Stomach (tissue), 9 donors: ENCODE data around the gene PRR33. TPM values are rescaled to one million over a fixed set of nuclear protein-coding genes. Genes with fewer than 3 reads are reported as not detected.
A peak's percentile ranks its signal among the peaks of the same experiment; 100 is the strongest.

Source experiments
- DNase-seq, 2 donors: peaks; one replicate each; pipeline versions ENCODE4 v3.0.0 to v3.0.0-alpha.2; 2013 to 2019
- H3K27ac ChIP-seq, 5 donors: fragments of 200-600 bp in 4 of 5; sonication (generic) in 4 of 5; one replicate each; pipeline ENCODE4 v1.5.1; 2013 to 2019; ENCODE audit warnings: mild to moderate bottlenecking in 1 of 5, moderate library complexity in 1 of 5
- H3K27me3 ChIP-seq, 3 donors: fragments of 200-600 bp; sonication (generic); one replicate each; pipeline ENCODE4 v1.5.1; 2017 to 2019; ENCODE audit warnings: mixed run types in 1 of 3
- H3K36me3 ChIP-seq, 4 donors: fragments of 200-600 bp; sonication (generic); 1 replicate in 3 of 4; 2 replicates in 1 of 4; pipeline ENCODE4 v1.5.1; 2016 to 2019
- H3K4me1 ChIP-seq, 4 donors: fragments of 200-600 bp; sonication (generic); one replicate each; pipeline ENCODE4 v1.5.1; 2016 to 2019
- H3K4me3 ChIP-seq, 4 donors: fragments of 200-600 bp; sonication (generic) in 3 of 4; one replicate each; pipeline ENCODE4 v1.5.1; 2016 to 2019; ENCODE audit warnings: mild to moderate bottlenecking in 1 of 4
- H3K9me3 ChIP-seq, 4 donors: fragments of 200-600 bp; sonication (generic); one replicate each; pipeline ENCODE4 v1.5.1; 2016 to 2019
- EP300 ChIP-seq: sonication (generic); formaldehyde crosslinking; IDR thresholded peaks from one replicate; pipeline ENCODE4 v1.6.1; 2017; ENCODE audit warnings: antibody characterized with exemption
- POLR2A ChIP-seq, 4 donors: fragments of 450-650 bp; IDR thresholded peaks; one replicate each; pipeline ENCODE4 v1.6.1; 2016; ENCODE audit warnings: antibody characterized with exemption in 4 of 4, control low read depth in 2 of 4, mild to moderate bottlenecking in 1 of 4, moderate library complexity in 1 of 4
- POLR2AphosphoS5 ChIP-seq, 3 donors: sonication (generic); formaldehyde crosslinking; IDR thresholded peaks; one replicate each; pipeline ENCODE4 v1.6.1; 2016; ENCODE audit warnings: antibody characterized with exemption in 3 of 3
- whole genome bisulfite sequencing, 5 donors: extraction: QIAGEN DNeasy Blood & Tissue Kit in 3 of 5; methylation state at CpG; one replicate each; pipeline versions ENCODE4 v1.1.5 to v1.1.7; 2013 to 2018; 5-methylcytosine and 5-hydroxymethylcytosine counted together
- intact Hi-C: fragments of 100-400 bp; cut with DNase I; formaldehyde crosslinking; loops from one replicate; pipeline ENCODE4 v1.15.1; 2023; ENCODE audit warnings: low total_unique reads
- polyA plus RNA-seq, 3 donors: library from polyadenylated mRNA; stranded (reverse); fragments of 200-250 nt; gene quantifications; one replicate each; pipeline ENCODE4 v1.2.3, GENCODE V29; 2013
- total RNA-seq, 5 donors: library from RNA; depleted of rRNA; stranded (reverse); fragments of >200 nt; gene quantifications; one replicate each; pipeline versions ENCODE4 v1.1.0 to v1.2.3, GENCODE V29; 2014 to 2016
- TF ChIP-seq, protein P1 (sequence below), 7 experiments: fragments of 450-650 bp in 4 of 7; fragments of 200-600 bp in 3 of 7; sonication (generic) in 3 of 7; IDR thresholded peaks; one replicate each; pipeline ENCODE4 v1.5.1; 2016 to 2019; ENCODE audit warnings: antibody characterized with exemption in 7 of 7, control low read depth in 2 of 7, mild to moderate bottlenecking in 1 of 7
- donor health status: healthy with polysubstance abuse.
- donor health status: Bipolar disorder and iron deficiency.
- donor health status: healthy.

The PRR33 gene
- total and polyA plus RNA-seq, 8 donors: 0.03 TPM; not detected in 7

DNA sequence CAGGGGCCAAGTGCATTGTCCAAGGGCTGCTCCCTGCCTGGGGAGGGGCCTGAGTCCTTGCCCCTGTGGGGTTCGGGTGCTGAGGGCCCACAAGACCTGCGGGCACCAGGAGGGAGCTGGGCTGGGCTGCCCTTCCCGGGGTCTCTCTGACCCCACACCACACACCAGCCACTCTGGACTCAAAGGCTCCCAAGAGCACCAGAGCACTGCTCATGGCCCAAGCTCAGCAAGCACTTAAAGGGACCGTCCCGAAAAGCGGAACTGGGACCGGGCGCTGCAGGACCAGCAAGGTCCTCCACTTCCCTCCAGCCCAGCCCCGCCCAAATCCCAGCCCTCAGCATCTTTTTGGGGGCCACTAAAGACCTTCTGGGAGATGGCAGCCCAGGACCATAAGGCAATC is 33.5 kb downstream of the PRR33 start:
- 84 to 91% (median 90%) methylated on average over 6 to 9 of the region's 9 CpGs for WGBS, 5 donors
- no peak overlapping the region for H3K4me3 ChIP-seq
- no peak overlapping the region for H3K27ac ChIP-seq
- TF ChIP-seq POLR2A (IDR thresholded peaks at IDR 0.05): no peak
- TF ChIP-seq EP300: no peak
- no peak for TF ChIP-seq POLR2AphosphoS5 (IDR thresholded peaks at IDR 0.05)
- TF ChIP-seq, protein P1, sequence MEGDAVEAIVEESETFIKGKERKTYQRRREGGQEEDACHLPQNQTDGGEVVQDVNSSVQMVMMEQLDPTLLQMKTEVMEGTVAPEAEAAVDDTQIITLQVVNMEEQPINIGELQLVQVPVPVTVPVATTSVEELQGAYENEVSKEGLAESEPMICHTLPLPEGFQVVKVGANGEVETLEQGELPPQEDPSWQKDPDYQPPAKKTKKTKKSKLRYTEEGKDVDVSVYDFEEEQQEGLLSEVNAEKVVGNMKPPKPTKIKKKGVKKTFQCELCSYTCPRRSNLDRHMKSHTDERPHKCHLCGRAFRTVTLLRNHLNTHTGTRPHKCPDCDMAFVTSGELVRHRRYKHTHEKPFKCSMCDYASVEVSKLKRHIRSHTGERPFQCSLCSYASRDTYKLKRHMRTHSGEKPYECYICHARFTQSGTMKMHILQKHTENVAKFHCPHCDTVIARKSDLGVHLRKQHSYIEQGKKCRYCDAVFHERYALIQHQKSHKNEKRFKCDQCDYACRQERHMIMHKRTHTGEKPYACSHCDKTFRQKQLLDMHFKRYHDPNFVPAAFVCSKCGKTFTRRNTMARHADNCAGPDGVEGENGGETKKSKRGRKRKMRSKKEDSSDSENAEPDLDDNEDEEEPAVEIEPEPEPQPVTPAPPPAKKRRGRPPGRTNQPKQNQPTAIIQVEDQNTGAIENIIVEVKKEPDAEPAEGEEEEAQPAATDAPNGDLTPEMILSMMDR (IDR thresholded peaks at IDR 0.05): no peak
- no peaks in the 10 kb centered on the region for H3K27me3 ChIP-seq
- intact Hi-C loops: no loop called here
- no peaks in the 10 kb centered on the region for H3K36me3 ChIP-seq
- no peak for DNase-seq
- no peaks in the 10 kb centered on the region for H3K9me3 ChIP-seq
- peaks cover 4 to 42% (median 12%) of the 10 kb centered on the region in 4 donors for H3K4me1 ChIP-seq

DNA sequence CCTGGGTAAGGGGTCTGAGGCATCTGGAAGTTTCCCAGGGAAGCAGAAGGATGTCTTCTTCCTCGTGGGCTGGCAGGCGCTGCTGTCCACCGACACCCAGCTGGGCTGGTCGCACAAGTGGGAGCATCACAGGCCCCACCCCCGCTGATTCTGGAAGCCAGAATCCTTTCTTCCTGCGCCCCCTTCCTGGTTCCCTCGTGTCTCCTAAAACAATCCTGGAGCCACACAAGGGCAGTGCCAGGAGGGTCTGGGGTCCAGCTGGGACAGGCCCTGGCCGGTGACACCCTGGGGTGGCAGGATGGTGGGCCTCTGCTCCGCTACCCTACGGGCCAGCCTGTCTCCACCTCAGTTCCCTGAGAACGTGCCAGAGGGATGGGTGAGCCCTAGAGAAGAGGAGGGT is 34.6 kb downstream of the PRR33 start:
- 80 to 85% (median 83%) methylated on average over 4 to 11 of the region's 11 CpGs for WGBS, 5 donors
- intact Hi-C loops: no loop called here
- no peak for DNase-seq

DNA sequence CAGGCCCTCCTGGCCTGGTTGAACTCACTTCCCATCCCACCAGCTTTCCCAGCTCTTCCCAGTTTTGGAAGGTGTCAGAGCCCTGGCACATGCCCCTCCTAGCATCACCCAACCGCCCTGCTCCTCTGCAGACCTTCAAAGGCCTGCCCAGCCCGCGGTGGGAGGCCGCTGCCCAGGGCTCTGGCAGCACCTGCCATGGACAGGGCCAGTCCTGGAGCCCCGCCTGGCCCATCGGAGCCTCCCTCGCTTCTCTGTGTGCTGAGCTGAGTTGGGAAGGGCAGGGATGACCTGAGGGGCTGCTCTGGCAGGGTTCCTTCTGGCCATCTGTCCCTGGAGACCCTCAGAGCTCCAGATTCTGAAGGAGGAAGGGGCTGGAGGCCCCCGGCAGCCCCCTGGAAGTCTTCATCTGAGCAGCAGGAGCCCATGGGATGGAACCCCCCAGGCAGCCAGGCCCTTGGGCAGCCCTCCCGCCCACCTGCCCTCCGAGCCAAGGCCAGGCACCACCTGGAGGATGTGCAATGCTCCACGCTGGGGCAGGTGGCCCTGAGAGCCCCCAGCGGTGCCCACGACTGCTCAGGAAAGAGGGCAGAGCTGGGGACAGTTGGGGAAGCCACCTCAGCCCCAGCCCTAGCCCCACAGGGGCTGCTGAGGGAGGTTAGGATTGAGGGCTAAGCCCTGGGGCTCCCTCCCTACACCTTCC is 35.2 kb downstream of the PRR33 start:
- H3K27ac ChIP-seq: no peak overlapping the region
- no peaks in the 10 kb centered on the region for H3K27me3 ChIP-seq
- H3K4me3 ChIP-seq: no peak overlapping the region
- intact Hi-C loops: no loop called here
- H3K36me3 ChIP-seq: no peaks in the 10 kb centered on the region
- peaks cover 0 to 45% (median 9%) of the 10 kb centered on the region in 4 donors for H3K4me1 ChIP-seq
- no peaks in the 10 kb centered on the region for H3K9me3 ChIP-seq
- 90 to 95% (median 90%) methylated on average over 7 to 13 of the region's 13 CpGs for WGBS, 5 donors
- DNase-seq: no peak
- TF ChIP-seq POLR2AphosphoS5 (IDR thresholded peaks at IDR 0.05) (no peak), EP300 (no peak)

More for the DNA sequence above, 34.6 kb downstream of the PRR33 start:
- Histone ChIP-seq H3K4me1 (peaks cover 0 to 39% (median 8%) of the 10 kb centered on the region in 4 donors), H3K27ac (no peak overlapping the region), H3K36me3 (no peaks in the 10 kb centered on the region), H3K4me3 (no peak overlapping the region), H3K9me3 (no peaks in the 10 kb centered on the region), H3K27me3 (no peaks in the 10 kb centered on the region)
- TF ChIP-seq POLR2A (IDR thresholded peaks at IDR 0.05) (no peak), POLR2AphosphoS5 (IDR thresholded peaks at IDR 0.05) (no peak), EP300 (no peak)
- TF ChIP-seq, protein P1 (IDR thresholded peaks at IDR 0.05): no peak

DNA sequence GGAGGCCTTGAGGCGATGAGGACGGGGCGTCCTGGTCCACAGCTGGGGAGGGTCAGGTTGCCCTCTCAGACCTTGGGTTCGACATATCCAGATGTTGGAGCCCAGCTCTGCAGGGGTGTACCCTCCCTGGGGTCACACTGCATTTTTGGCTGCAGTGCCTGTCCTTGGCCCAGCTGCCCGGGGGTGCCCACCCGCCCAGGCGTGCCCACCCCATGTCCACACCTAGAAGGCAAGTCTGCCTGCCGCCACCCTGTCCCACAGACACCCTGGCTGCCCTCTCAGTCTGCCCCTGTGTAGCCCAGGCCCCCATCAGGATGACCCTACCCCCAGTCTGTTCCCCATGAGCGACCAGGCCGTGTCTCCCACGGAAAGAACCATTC is 35.8 kb downstream of the PRR33 start:
- Histone ChIP-seq H3K27me3 (no peaks in the 10 kb centered on the region), H3K9me3 (no peaks in the 10 kb centered on the region), H3K36me3 (no peaks in the 10 kb centered on the region), H3K4me1 (peaks cover 0 to 51% (median 9%) of the 10 kb centered on the region in 4 donors), H3K27ac (no peak overlapping the region), H3K4me3 (peak overlapping the region in 1 of 4 donors; percentile 42)
- TF ChIP-seq, protein P1 (IDR thresholded peaks at IDR 0.05): no peak
- no peak for TF ChIP-seq EP300
- no peak for TF ChIP-seq POLR2AphosphoS5 (IDR thresholded peaks at IDR 0.05)
- TF ChIP-seq POLR2A (IDR thresholded peaks at IDR 0.05): no peak
- intact Hi-C loops: no loop called here
- DNase-seq: no peak
- WGBS, 5 donors: 90 to 98% (median 91%) methylated on average over 10 to 11 of the region's 11 CpGs; no CpG with 5 or more reads in 1 of the 5 donors
